CD4-positive, alpha-beta T cell (primary cell): Measurements from ENCODE around the gene R3HDM1. TPM values are rescaled to one million over a fixed set of nuclear protein-coding genes. Genes with fewer than 3 reads are reported as not detected.

Experiments
- ATAC-seq: fragments of 200-7000 bp; cut with Tn5 transposase; one replicate; pipeline ENCODE4 v1.10.0; 2022; ENCODE audit warnings: mild to moderate bottlenecking; ENCODE audit not compliant: poor library complexity
- CTCF ChIA-PET: fragments of 350-600 bp; sonication (Branson Sonifier 250); formaldehyde crosslinking; loops from one replicate; lab custom pipeline; 2021; ENCODE audit warnings: antibody characterized with exemption, inconsistent platforms; lab: Charles Lee
- POLR2A ChIA-PET: fragments of 350-600 bp; sonication (Branson Sonifier 250); formaldehyde crosslinking; loops from one replicate; lab custom pipeline; 2021; ENCODE audit warnings: antibody characterized with exemption, inconsistent platforms; lab: Charles Lee
- DNase-seq, 14 experiments: peaks; one replicate each; pipeline ENCODE4 v3.0.0-alpha.2; 2013 to 2020; ENCODE audit warnings: mixed read lengths in 2 of 14
- H3K27ac ChIP-seq, 2 donors: one replicate each; pipeline versions ENCODE4 v1.5.1 to v1.7.0; 2013; ENCODE audit warnings: low read length in 2 of 2, low read depth in 1 of 2, mild to moderate bottlenecking in 1 of 2
- H3K27me3 ChIP-seq, 2 experiments: 1 replicate in 1 of 2; 2 replicates in 1 of 2; pipeline versions ENCODE4 v1.6.1 to v1.7.0; 2013; ENCODE audit warnings: low read length in 2 of 2, control low read depth in 1 of 2, mild to moderate bottlenecking in 1 of 2, moderate library complexity in 1 of 2; ENCODE audit not compliant: insufficient read depth in 2 of 2, control insufficient read depth in 1 of 2
- H3K36me3 ChIP-seq: one replicate; pipeline ENCODE4 v1.6.1; 2013; ENCODE audit warnings: low read length, control low read depth; ENCODE audit not compliant: insufficient read depth
- H3K4me1 ChIP-seq: one replicate; pipeline ENCODE4 v1.6.1; 2013; ENCODE audit warnings: low read length, control low read depth; ENCODE audit not compliant: insufficient read depth
- H3K4me3 ChIP-seq: one replicate; pipeline ENCODE4 v1.5.1; 2013; ENCODE audit warnings: mild to moderate bottlenecking, low read length, moderate library complexity
- H3K9me3 ChIP-seq, 2 experiments: 1 replicate in 1 of 2; 2 replicates in 1 of 2; pipeline versions ENCODE4 v1.6.1 to v1.7.0; 2013; ENCODE audit warnings: low read length in 2 of 2, mild to moderate bottlenecking in 2 of 2, control low read depth in 1 of 2, moderate library complexity in 1 of 2; ENCODE audit not compliant: control insufficient read depth in 1 of 2, insufficient read depth in 1 of 2
- H3K27ac Mint-ChIP-seq: one replicate; pipeline ENCODE4 v1.8.0; 2020; ENCODE audit warnings: mixed read lengths
- H3K27me3 Mint-ChIP-seq: one replicate; pipeline ENCODE4 v1.8.0; 2021; ENCODE audit warnings: mixed read lengths
- H3K36me3 Mint-ChIP-seq: one replicate; pipeline ENCODE4 v1.8.0; 2021; ENCODE audit warnings: low read depth, mixed read lengths
- H3K4me1 Mint-ChIP-seq: one replicate; pipeline ENCODE4 v1.8.0; 2021; ENCODE audit warnings: low read depth, mixed read lengths
- H3K4me3 Mint-ChIP-seq: one replicate; pipeline ENCODE4 v1.8.0; 2020; ENCODE audit warnings: mild to moderate bottlenecking, mixed read lengths
- H3K9me3 Mint-ChIP-seq: one replicate; pipeline ENCODE4 v1.8.0; 2020; ENCODE audit warnings: mixed read lengths
- CTCF ChIP-seq: fragments of 200-600 bp; IDR thresholded peaks from one replicate; pipeline ENCODE4 v1.8.0; 2022; ENCODE audit warnings: antibody characterized with exemption, mild to moderate bottlenecking
- intact Hi-C, 2 experiments: fragments of 100-400 bp; cut with DNase I in 1 of 2; cut with micrococcal nuclease in 1 of 2; formaldehyde crosslinking; loops; one replicate each; pipeline versions ENCODE4 v1.15.1 to v1.9.0; 2023 to 2025; cut with DNase I, micrococcal nuclease
- total RNA-seq, 174 experiments: library from RNA in 2 of 174; stranded (reverse) in 2 of 174; gene quantifications; one replicate each; pipeline ENCODE4 v1.2.3 and lab custom pipeline; 2021 to 2026

R3HDM1 gene
- total RNA-seq, 2 experiments from 2014 or later, result 39.7 to 41.4 TPM

- ChIA-PET CTCF (no interaction called here), POLR2A (no interaction called here)
- Histone ChIP-seq H3K4me3 (no peak overlapping the region), H3K36me3 (peaks cover 25% of the 10 kb centered on the region), H3K4me1 (no peaks in the 10 kb centered on the region), H3K9me3 (no peaks in the 10 kb centered on the region), H3K27me3 (no peaks in the 10 kb centered on the region), H3K27ac (no peak overlapping the region)
- no peaks in the 10 kb centered on the region for H3K27me3 Mint-ChIP-seq
- H3K4me1 Mint-ChIP-seq, result no peaks in the 10 kb centered on the region
- H3K27ac Mint-ChIP-seq, result no peak overlapping the region
- H3K9me3 Mint-ChIP-seq, result no peaks in the 10 kb centered on the region
- DNase-seq (no peak), ATAC-seq (no peak)
- no peak overlapping the region for H3K4me3 Mint-ChIP-seq
- intact Hi-C loops, result no loop called here
- peaks cover 41% of the 10 kb centered on the region for H3K36me3 Mint-ChIP-seq
- no peak for TF ChIP-seq CTCF
Observed at GRCh38 chr2:135607561-135607960, 76.3 kb downstream of the R3HDM1 start.

- Mint-ChIP-seq H3K9me3 (no peaks in the 10 kb centered on the region), H3K27ac (no peak overlapping the region), H3K27me3 (no peaks in the 10 kb centered on the region), H3K36me3 (peaks cover 9% of the 10 kb centered on the region), H3K4me1 (peaks cover 5% of the 10 kb centered on the region), H3K4me3 (no peak overlapping the region)
- H3K27me3 ChIP-seq, result no peaks in the 10 kb centered on the region
- H3K9me3 ChIP-seq, result no peaks in the 10 kb centered on the region
- ChIA-PET POLR2A (no interaction called here), CTCF (interaction anchor here (0.6 kb wide), 1 partner anchor 18 kb away, joined by 4 read pairs; no protein-coding TSS in a partner anchor)
- H3K36me3 ChIP-seq, result peaks cover 5% of the 10 kb centered on the region
- no peaks in the 10 kb centered on the region for H3K4me1 ChIP-seq
- DNase-seq (no peak), ATAC-seq (no peak)
- no peak for TF ChIP-seq CTCF
- no peak overlapping the region for H3K4me3 ChIP-seq
- intact Hi-C loops, result no loop called here
- H3K27ac ChIP-seq, result no peak overlapping the region
Observed at GRCh38 chr2:135612319-135612718, 81.0 kb downstream of the R3HDM1 start.

GRCh38 chr2:135615404-135615803 lies 84.1 kb downstream of the R3HDM1 start:
- ChIA-PET POLR2A (no interaction called here), CTCF (no interaction called here)
- Histone ChIP-seq H3K9me3 (no peaks in the 10 kb centered on the region), H3K27ac (no peak overlapping the region), H3K27me3 (no peaks in the 10 kb centered on the region), H3K4me3 (no peak overlapping the region), H3K36me3 (peaks cover under 1% of the 10 kb centered on the region), H3K4me1 (no peaks in the 10 kb centered on the region)
- ATAC-seq, result no peak
- intact Hi-C loops, result no loop called here
- H3K4me1 Mint-ChIP-seq, result peaks cover 5% of the 10 kb centered on the region
- no peak overlapping the region for H3K27ac Mint-ChIP-seq
- TF ChIP-seq CTCF, result no peak
- H3K27me3 Mint-ChIP-seq, result no peaks in the 10 kb centered on the region
- no peak overlapping the region for H3K4me3 Mint-ChIP-seq
- H3K9me3 Mint-ChIP-seq, result no peaks in the 10 kb centered on the region
- DNase-seq, result no peak
- peaks cover 10% of the 10 kb centered on the region for H3K36me3 Mint-ChIP-seq
